HG02623 (cell line): ENCODE data around the gene NCEH1.
A peak's percentile ranks its signal among the peaks of the same experiment; 100 is the strongest.
"Not testable (repeated sequence)": the region's sequence is repeated elsewhere in the genome, so short reads cannot be mapped to it uniquely, and the experiment has no call there.

Experiments
- ATAC-seq: cut with Tn5 transposase; IDR thresholded peaks from one replicate; pipeline ENCODE4 v1.9.1; 2021; ENCODE audit warnings: moderate library complexity; ENCODE audit not compliant: unreplicated experiment

NCEH1 gene

DNA sequence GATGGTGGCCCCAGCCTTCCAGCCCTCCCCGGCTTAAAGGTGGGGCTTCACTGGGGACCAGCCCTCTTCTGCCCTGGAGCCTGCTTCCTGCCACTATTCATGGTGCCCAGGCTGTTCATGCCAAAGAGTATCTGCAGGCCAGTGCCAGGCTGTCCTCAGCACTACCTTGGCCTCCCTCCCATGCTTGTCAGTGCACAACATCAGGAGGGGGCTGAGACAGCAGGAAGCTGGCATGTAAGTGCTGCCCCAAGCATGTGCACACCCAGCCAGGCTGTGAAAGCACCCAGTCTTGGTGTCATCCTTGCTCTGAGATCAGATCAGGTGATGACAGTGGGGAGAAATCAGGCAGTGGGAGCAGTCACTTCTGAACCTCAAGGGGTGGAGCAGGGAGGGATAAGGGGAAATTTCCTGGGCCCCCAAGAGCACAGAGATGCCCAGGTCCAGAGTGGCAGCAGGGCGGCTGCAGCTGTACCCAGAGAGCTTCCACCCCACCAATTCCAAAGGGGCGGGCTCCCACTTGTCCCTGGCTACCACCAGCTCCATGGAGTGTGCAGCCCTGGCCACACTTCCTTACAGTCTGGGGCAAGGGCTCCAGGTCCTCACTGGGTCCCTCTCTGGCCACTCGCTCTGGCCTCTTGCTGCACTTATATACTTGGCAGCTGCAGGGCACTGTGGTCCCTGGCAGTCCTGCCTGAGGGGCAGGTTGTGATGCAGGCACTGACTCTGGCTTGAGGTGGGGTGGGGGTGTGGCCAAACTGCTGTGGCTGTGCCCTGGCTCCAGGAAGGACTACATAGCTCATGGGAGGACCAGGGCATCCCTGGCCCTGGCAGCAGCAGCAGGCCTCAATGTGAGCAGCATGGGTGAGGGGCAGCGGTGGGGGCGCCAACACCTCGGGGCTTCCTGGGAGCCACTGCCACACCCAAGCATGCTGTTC lies 96.3 kb downstream of the NCEH1 start:
- ATAC-seq: no peak

DNA sequence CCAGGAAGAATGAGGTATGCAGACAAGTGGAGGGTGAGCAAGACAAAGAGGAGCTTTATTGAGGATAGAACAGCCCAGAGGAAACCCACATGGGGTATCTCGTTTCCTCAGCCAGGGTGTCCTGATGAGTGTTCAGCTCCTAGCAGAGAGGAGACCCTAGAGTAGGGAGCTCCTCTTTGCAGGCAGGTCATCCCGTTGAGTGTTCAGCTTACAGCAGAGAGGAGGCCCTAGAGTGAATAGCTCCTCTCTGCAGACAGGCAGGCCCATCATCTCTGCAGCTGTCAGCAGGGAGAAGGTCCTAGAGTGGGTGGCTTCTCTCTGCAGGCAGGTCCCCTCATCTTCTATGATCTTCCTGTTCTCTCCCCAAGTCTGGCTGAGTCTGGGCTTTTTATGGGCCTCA lies 97.0 kb downstream of the NCEH1 start:
- no peak for ATAC-seq

DNA sequence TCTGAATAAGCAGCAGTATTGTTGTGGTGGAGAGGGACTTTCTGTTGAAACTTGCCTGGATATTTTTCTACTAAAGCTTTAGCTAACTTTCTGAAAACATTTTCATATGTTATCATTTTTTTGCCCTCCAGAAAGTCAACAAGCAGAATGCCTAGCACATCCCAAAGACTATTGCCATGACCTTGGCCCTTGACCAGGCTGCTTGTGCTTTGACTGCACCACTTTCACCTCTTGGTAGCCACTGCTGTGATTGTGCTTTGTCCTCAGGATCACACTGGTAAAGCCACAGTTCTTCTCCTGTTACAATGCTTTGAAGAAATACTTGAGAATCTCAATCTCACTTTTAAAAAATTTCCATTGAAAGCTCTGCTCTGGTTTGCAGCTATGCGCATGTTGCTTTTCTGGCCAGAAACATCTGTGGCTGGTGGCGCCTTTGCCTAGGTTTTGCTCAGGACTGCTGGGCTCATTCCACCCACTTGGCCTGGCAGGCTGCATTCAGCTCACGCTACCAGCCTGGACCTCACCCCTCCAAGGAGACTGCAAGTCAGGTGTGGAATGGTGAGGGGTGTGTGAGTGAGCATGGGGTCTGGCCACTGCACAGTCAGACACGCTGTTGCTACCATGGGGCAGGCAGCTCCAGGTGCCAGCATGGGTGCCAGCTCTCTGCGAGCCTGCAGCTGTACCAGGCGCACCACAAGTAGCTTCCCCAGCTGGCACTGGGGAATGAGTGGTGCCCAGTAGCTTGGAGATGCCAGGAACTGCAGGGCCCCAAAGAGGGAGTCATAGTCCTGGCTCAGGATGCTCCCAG lies 97.8 kb downstream of the NCEH1 start:
- no peak for ATAC-seq

DNA sequence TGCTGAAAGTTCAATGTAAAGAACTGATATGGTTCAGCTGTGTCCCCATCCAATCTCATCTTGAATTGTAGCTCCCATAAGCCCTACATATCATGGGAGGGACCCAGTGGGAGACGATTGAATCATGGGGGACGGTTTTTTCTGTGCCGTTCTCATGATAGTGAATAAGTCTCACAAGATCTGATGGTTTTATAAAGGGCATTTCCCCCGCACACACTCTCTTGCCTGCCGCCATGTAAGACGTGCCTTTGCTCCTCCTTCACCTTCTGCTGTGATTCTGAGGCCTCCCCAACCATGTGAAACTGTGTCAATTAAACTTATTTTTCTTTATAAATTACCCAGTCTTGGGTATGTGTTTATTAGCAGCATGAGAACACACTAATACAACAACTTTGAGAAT lies 101.1 kb downstream of the NCEH1 start:
- ATAC-seq: no peak

DNA sequence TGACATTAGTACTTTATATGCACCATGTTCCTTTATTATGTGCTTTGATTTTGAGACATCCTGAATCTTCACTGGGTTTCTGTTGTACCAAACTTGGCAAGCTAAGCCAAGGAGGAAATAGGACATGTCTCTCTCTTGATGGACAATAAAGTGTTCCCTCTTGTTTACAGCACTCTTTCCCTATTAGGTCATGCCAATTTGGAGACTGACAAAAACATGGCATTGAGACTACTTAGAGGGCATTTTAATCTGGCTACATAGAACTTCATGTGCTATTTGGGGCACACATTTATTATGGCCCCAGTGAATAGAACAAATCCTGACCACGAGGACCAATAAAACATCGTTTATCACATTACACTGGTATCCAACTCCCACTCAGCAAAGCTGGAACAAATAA lies 102.3 kb downstream of the NCEH1 start:
- no peak for ATAC-seq

DNA sequence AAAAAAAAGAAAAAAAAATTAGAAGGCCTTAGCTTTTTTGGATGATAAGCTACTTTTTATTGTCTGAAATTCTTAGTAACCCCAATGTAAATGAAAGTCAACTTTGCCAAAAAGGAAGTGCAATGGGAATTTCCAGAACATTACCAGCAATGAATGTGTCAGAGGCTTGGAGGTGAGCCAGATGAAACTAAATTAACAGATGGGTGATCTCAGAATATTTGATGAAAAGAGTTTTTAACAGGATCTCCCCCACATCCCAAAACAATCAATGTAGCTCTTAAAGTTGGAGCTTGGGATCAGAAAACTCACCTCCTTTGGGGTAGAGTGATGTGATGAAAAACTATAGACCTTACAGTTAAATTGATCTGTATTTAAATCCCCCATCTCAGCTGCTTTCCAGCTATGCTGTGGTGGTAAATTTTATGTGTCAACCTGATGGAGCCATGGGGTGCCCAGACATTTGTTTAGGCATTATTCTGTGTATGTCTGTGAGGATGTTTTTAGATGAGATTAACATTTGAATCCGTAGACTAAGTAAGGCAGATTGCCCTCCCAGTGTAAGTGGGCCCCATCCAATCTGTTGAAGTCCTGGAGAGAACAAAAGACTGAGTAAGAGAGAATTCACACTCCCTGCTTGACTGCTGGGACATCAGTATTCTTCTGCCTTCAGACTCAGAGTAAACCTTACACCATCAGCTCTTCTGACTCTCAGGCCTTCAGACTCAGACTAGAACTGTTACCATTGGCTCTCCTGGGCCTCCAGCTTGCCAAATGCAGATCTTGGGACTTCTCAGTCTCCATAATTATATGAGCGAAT lies 103.4 kb downstream of the NCEH1 start:
- ATAC-seq: no peak

DNA sequence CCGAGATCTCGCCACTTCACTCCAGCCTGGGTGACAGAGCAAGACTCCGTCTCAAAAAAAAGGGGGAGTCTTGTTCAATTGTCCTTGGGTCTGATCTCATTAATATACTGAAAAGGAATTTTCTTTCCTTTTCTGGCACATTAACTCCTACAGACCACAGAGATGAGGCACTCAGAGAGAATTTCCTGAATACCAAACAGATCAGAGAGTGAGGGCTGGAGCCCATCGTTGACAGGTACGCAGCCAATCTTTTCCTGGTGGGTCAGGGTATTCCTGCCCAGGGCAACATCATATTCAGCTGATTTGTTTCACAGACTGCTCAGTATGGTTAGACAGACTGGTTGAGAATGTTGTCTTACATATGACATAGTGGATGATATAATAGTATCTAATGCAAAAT lies 104.8 kb downstream of the NCEH1 start:
- no peak for ATAC-seq

DNA sequence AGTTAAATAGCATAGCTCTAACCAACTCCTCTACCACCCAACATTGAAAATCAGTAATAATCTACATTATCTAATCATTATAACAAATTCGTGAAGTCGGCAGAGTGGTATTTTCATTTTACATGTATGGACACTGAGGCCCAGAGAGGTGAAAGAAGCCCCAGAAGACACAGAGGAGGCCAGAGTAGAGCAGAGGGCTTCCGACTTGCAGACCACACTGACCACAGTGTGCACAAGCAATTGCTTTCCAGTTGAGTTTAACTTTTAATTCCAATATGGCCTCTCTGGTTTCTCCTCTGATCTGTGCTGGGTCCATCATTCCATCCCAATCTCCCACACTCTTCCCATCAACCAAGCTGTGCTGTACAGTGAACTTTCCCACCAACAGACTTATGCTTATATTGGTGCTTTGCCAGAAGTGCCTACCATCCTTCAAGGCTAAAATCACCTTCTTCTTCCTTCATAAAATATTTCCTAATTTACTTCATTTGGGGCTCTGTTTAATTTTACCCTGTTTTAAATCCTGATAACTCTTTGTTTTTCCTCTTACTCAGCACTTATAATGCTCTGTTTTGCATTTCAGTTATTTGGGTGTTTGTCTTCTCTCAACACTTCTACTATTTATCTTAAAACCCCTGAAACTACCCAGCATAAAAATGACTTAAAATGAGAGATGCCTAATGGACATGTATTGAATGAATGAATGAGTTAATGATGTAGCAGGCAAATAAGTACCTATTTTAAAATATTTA lies 105.8 kb downstream of the NCEH1 start:
- no peak for ATAC-seq

DNA sequence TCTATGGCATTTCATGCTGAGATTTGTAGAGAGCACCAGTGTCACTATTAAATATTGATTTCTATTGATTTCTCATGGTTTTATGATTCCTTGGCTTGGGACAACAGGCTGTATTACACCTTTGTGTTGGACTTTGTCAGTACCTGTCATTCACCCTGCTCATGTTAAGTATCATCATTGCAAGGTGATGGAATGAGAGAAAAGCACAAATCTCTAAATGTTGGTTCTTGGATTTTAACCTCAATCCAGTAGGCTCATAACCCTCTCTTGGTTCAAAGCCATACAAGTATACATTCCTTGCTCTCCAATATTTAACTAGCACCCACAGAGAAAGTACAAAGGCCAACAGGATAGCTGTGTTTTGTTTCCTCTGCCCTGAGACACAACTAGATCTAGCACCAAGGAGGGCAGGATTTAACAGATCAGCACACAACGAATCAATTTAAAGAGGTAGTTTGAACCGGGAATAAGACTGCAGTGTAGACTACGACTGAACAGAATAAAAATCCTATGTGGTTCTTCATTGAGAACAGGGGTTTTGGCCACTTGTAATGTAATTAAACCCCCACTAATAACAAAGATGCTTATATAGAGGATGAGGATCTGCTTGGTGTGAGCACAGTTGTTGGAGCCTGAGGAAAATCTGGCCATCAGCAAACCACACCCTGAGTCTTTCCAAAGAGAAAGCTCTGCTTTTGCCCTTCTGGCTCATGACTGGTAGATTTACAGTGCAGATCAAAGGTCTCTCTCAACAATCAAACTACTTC lies 109.6 kb downstream of the NCEH1 start:
- no peak for ATAC-seq

DNA sequence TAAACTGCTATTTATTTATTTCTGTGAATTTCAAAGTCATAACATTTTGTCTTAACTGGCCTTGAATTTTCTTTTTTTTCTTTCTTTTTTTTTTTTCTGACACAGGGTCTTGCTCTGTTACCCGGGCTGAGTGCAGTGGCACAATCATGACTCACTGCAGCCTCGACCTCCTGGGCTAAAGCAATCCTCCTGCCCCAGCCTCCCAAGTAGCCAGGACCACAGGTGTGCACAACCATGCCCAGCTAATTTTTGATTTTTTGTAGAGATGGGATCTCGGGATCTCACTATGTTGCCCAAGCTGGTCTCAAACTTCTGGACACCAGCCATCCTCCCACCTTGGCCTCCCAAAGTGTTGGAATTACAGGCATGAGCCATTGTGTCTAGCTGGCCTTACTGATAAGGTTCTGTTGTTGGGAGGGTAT lies 110.2 kb downstream of the NCEH1 start:
- no peak for ATAC-seq

DNA sequence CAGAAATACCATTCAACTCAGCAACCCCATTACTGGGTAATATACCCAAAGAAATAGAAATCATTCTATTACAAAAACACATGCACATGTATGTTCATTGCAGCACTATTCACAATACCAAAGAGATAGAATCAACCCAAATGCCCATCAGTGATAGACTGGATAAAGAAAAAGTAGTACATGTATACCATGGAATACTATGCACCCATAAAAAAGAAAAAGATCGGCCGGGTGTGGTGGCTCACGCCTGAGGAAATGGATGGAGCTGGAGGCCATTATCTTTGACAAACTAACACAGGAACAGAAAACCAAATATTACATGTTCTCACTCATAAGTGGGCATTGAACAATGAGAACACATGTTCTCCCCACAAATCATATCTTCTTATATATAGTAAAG lies 112.0 kb downstream of the NCEH1 start:
- ATAC-seq: no peak

DNA sequence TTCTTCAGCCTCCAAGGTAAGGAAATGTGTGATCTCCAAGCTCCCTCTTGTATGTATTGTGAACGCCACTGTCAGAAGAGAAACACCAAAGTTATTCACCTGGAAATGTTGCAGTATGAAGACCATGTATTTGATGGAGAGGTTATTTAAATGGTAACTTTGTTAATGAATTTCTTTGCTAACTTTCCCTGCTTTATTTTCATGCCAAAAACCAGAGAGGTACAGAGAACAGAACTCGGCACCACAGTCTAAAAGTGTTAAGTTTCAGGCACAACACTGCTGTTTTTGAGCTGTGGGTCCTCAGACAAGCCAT lies 114.5 kb downstream of the NCEH1 start:
- no peak for ATAC-seq

DNA sequence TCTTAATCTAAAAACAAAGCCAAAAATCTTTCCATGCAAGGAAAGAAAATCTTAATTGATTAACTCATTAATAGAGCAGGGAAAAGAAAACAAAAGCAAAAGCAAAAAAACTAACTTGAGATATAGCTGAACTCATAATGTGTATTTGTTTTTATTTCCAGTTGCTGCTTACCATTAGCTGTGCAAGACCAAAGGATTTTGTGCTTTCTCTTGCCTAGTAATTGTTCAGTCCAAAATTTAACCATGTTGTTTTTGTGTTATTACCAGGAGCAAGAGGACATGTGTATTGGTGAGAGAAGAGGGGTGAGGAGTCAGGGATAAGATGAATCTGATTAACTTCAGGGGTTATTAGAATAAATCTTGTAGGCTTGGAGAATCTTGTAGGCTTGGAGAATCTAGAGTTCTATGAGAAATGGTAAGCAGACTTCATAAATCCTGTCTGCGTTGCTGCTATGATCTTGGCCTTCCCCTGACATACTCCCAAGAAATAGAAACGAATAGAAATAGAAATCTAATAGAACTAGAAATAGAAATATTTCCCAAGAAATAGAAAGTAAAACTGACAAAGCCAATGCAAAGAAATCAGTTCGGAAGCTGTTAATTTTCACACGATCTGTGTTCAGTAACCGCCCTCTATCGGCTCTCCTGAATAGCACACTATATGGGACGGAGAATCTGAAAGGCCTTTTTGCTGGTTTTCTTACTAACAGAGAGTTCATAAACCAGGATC lies 115.0 kb downstream of the NCEH1 start:
- peak; percentile 28 for ATAC-seq

DNA sequence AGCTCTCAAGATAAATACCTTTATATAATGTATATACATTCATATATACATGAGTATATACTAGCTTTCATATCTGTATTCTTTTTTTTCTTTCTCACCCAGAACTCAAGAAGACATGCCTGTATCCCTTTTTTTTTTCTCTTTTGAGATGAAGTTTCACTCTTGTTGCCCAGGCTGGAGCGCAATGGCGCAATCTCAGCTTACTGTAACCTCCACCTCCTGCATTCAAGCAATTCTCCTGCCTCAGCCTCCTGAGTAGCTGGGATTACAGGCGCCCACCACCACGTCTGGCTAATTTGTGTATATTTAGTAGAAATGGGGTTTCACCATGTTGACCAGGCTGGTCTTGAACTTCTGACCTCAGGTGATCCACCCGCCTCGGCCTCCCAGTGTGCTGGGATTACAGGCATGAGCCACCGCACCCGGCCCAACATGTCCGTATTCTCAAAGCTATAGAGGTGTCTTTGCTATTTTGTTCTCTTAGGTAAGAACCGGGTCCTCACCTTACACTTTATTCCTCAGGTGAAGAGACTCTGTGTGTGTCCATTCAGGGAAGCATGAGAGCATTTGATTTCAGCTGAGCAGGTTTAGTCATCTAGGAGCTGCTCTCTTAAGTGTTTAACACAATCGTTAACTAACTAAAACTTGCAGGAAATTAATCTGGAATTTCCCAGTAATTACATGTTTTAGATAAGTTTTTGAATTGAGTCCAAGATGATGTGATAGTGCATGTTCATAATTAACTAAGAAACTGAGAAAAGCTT lies 115.8 kb downstream of the NCEH1 start:
- not testable (repeated sequence) for ATAC-seq

DNA sequence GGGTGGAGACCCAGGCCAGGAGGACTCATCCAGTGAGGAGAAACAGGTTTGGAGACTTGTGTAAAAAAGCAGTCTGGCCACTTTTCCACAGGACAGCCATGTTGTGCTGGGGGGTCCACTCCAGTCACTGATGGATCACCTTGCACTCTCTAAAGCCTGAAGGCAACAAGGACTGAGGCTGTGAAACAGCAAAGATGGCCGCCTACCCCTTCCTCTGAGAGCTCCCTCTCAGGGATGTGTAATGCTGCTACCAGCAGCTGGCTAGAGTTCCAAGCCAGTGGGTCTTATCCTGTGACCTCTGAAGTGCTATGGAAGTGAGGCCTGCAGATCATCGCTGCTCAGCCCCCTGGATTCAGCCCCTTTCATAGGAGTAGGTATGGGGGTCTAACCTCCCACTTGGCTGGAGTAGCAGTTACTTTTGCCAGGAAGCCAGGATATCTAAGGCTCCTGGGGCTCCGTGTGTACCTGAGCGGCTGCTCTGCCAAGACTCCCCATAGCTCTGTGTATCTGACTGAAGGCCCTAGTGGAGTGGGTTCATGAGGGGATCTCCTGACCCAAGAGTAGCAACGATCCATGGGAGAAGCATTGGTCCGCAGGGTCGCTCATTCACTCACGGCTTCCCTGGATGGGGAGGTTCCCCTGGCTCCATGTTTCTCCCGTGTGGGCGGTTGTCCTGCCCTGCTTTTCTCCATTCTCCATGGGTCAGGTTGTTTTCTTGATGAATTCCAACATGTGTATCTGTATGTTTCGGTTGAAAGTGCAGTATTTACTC lies 117.8 kb downstream of the NCEH1 start:
- ATAC-seq: no peak

DNA sequence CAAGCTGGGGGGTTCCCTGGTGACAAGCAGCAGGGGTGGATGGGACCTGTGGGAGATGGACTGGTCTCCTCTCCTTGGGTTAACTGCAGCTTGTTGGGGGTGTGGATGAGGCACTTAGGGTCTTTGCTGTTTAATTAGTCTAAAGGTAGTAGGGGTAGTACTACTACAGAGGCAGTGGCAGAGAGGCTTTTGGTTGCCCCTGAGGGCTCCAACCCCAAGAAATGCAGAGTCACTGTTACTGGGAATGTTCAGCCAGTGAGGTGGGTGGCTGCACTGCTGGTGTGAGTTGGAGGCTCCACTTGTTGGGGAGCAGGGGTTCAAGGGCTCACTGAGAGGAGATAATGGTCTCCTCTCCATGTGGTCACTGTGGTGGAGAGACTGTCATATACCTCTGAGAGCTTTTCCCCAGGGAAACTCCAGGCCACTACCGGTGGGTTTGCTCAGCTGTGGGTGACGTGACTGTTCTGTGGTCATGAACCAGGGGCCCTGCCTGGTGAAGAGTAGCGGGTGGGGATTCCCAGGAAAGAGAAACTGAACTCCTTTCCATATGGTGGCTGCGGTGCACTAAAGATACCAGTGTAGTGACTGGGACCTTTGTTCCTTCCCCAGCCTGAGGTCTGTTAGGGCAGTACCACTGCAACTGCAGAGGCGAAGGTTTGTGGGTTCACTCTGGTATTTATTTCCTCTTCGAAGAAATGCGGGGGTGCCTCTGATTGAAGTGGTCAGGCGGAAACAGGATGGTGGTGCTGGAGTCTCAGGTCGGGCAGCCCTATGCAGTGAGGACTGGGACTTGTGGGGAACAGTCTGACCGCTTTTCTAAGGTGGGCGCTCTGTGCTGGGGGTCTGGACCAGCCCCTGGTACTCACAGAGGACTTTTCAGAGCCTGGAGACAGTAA lies 118.7 kb downstream of the NCEH1 start:
- ATAC-seq: peak; percentile 76

DNA sequence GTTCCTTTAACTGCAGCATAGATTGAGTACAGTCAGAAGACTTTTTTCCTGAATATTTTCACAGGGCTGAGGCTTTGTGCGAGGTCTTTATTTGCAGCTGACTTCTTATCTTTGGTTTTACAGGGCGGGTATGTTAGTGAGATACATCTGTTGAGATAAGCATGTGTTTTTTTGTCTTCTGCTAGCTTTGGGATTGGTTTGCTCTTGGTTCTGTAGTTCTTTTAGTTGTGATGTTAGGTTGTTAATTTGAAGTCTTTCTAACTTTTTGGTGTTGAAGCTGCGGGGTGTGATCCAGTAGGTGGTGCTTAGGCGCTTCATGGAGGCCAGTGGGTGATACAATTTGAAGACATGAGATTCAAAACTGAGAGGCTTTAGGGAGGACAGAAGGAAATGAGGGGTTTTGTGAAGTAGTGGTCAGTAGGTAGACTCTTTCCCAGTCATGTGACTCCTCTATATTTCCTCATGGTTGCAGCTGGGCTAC lies 119.7 kb downstream of the NCEH1 start:
- ATAC-seq: no peak
